GM12878 (cell line): ENCODE data around the gene SUCO.

ENCODE experiments used
- CEBPB ChIP-seq, 2 experiments: fragments of 150-350 bp in 1 of 2; IDR thresholded peaks; 2 replicates each; pipeline ENCODE4 v1.6.1; 2012 to 2014; ENCODE audit warnings: low read depth in 2 of 2, low read length in 2 of 2, borderline replicate concordance in 1 of 2, inconsistent platforms in 1 of 2
- CTCF ChIP-seq, 3 experiments: IDR thresholded peaks in 2 of 3; conservative IDR thresholded peaks in 1 of 3; 2 replicates each; pipeline ENCODE4 v1.5.1; 2011; ENCODE audit warnings: low read depth in 3 of 3, low read length in 3 of 3, mild to moderate bottlenecking in 3 of 3, control low read depth in 2 of 3, moderate library complexity in 2 of 3, inconsistent platforms in 1 of 3, mixed read lengths in 1 of 3; ENCODE audit not compliant: control insufficient read depth in 2 of 3, insufficient read depth in 1 of 3; ENCODE audit errors: extremely low read depth in 1 of 3
- EP300 ChIP-seq, 2 experiments: fragments of 150-350 bp in 1 of 2; IDR thresholded peaks; 2 replicates each; pipeline ENCODE4 v1.6.1; 2011 to 2012; ENCODE audit warnings: low read depth in 2 of 2, low read length in 2 of 2, borderline replicate concordance in 1 of 2, improper control_type of control experiment in 1 of 2, inconsistent platforms in 1 of 2; ENCODE audit not compliant: control insufficient read depth in 1 of 2
- PRDM15 ChIP-seq: fragments of 450-650 bp; formaldehyde crosslinking; IDR thresholded peaks from 2 replicates; pipeline ENCODE4 v1.4.0; 2020; ENCODE audit warnings: mild to moderate bottlenecking, moderate library complexity
- SRF ChIP-seq, 2 experiments: IDR thresholded peaks; 2 replicates each; pipeline ENCODE4 v1.6.1; 2011; ENCODE audit warnings: low read depth in 2 of 2, low read length in 2 of 2, mild to moderate bottlenecking in 1 of 2, moderate library complexity in 1 of 2
- ZBTB33 ChIP-seq: fragments of 450-650 bp; IDR thresholded peaks from 2 replicates; pipeline ENCODE4 v1.6.1; 2017; ENCODE audit warnings: mild to moderate bottlenecking

GRCh38 chr1:172500207-172500606 is 32.7 kb upstream of the SUCO start:
- no peak for TF ChIP-seq SRF (IDR thresholded peaks at IDR 0.05; ENCODE audit: low read depth in 2 of 2, low read length in 2 of 2)
- TF ChIP-seq CTCF (IDR thresholded peaks at IDR 0.05 in 2 of 3, conservative IDR thresholded peaks at IDR 0.05 in 1 of 3; ENCODE audit: control insufficient read depth in 2 of 3, extremely low read depth in 1 of 3, insufficient read depth in 1 of 3, low read depth in 3 of 3, low read length in 3 of 3), result no peak
- TF ChIP-seq ZBTB33, result no peak
- no peak for TF ChIP-seq EP300 (IDR thresholded peaks at IDR 0.05; ENCODE audit: borderline replicate concordance in 1 of 2, control insufficient read depth in 1 of 2, low read depth in 2 of 2, low read length in 2 of 2)
- TF ChIP-seq PRDM15 (CRISPR knock-in tag), result no peak
- TF ChIP-seq CEBPB (IDR thresholded peaks at IDR 0.05; ENCODE audit: borderline replicate concordance in 1 of 2, low read depth in 2 of 2, low read length in 2 of 2), result no peak
